Prostate gland (tissue), 2 donors: Measurements from ENCODE around the gene TKT. TPM values are rescaled to one million over a fixed set of nuclear protein-coding genes. Genes with fewer than 3 reads are reported as not detected.

Experiments
- DNase-seq: peaks from one replicate; pipeline ENCODE4 v3.0.0-alpha.2; 2019; ENCODE audit warnings: low spot score
- H3K27ac ChIP-seq, 2 donors: fragments of 200-600 bp; sonication (generic); 2 replicates each; pipeline ENCODE4 v1.5.1; 2017 to 2019
- H3K27me3 ChIP-seq: fragments of 200-600 bp; sonication (generic); replicated peaks from 2 replicates; pipeline ENCODE4 v1.5.1; 2019; ENCODE audit not compliant: insufficient read depth
- H3K36me3 ChIP-seq, 2 donors: fragments of 200-600 bp; sonication (generic); 1 replicate in 1 of 2; 2 replicates in 1 of 2; pipeline versions ENCODE4 v1.5.1 to v1.8.1; 2017 to 2019
- H3K4me1 ChIP-seq: fragments of 200-600 bp; sonication (generic); replicated peaks from 2 replicates; pipeline ENCODE4 v1.5.1; 2019
- H3K4me3 ChIP-seq, 2 donors: fragments of 200-600 bp; sonication (generic); 2 replicates each; pipeline ENCODE4 v1.5.1; 2017 to 2019
- H3K9me3 ChIP-seq: fragments of 200-600 bp; sonication (generic); 2 replicates; pipeline ENCODE4 v1.5.1; 2017
- POLR2A ChIP-seq: fragments of 450-650 bp; IDR thresholded peaks from one replicate; pipeline ENCODE4 v1.6.1; 2016; ENCODE audit warnings: antibody characterized with exemption, mild to moderate bottlenecking
- POLR2AphosphoS5 ChIP-seq: sonication (generic); formaldehyde crosslinking; IDR thresholded peaks from one replicate; pipeline ENCODE4 v1.6.1; 2017; ENCODE audit warnings: antibody characterized with exemption
- WGBS: methylation state at CpG from one replicate; pipeline ENCODE4 v1.1.5; 2018; 5-methylcytosine and 5-hydroxymethylcytosine counted together
- intact Hi-C: fragments of 100-400 bp; cut with DNase I; formaldehyde crosslinking; loops from one replicate; pipeline ENCODE4 v1.14.2; 2022
- total RNA-seq, 2 donors: library from RNA; depleted of rRNA; stranded (reverse); fragments of >200 nt; gene quantifications; one replicate each; pipeline ENCODE4 v1.1.0, GENCODE V29; 2016
- TF ChIP-seq, protein P1 (sequence below), 4 experiments: fragments of 200-600 bp in 2 of 4; fragments of 450-650 bp in 2 of 4; sonication (generic) in 2 of 4; IDR thresholded peaks; 1 replicate in 3 of 4; 2 replicates in 1 of 4; pipeline ENCODE4 v1.5.1; 2016 to 2019; ENCODE audit warnings: antibody characterized with exemption in 4 of 4, mild to moderate bottlenecking in 2 of 4, moderate library complexity in 2 of 4

Gene TKT
- total RNA-seq, 2 donors from 2014 or later: 187 to 226 TPM

DNA sequence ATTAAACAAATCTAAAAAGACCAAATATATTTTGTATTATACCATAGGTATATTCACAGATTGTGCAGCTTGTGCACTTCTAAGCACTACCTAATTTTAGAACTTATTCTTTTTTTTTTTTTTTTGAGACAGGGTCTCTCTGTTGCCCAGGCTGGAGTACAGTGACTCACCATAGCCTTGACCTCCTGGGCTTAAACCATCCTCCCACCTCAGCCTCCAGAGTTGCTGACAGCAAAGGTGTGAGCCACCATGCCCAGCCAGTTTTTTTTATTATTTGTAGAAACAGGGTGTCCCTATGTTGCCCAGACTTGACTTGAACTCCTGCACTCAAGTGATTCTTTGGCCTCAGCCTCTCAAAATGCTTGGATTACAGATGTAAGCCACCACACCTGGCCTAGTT, 11.9 kb upstream of the TKT start:
- Histone ChIP-seq H3K36me3 (no peaks in the 10 kb centered on the region), H3K27ac (no peak overlapping the region), H3K4me3 (no peak overlapping the region), H3K9me3 (no peaks in the 10 kb centered on the region), H3K27me3 (no peaks in the 10 kb centered on the region), H3K4me1 (peaks cover 11% of the 10 kb centered on the region)
- DNase-seq: no peak
- TF ChIP-seq POLR2A: no peak
- TF ChIP-seq, protein P1, sequence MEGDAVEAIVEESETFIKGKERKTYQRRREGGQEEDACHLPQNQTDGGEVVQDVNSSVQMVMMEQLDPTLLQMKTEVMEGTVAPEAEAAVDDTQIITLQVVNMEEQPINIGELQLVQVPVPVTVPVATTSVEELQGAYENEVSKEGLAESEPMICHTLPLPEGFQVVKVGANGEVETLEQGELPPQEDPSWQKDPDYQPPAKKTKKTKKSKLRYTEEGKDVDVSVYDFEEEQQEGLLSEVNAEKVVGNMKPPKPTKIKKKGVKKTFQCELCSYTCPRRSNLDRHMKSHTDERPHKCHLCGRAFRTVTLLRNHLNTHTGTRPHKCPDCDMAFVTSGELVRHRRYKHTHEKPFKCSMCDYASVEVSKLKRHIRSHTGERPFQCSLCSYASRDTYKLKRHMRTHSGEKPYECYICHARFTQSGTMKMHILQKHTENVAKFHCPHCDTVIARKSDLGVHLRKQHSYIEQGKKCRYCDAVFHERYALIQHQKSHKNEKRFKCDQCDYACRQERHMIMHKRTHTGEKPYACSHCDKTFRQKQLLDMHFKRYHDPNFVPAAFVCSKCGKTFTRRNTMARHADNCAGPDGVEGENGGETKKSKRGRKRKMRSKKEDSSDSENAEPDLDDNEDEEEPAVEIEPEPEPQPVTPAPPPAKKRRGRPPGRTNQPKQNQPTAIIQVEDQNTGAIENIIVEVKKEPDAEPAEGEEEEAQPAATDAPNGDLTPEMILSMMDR (IDR thresholded peaks at IDR 0.05): no peak
- TF ChIP-seq POLR2AphosphoS5: no peak
- intact Hi-C loops: no loop called here

DNA sequence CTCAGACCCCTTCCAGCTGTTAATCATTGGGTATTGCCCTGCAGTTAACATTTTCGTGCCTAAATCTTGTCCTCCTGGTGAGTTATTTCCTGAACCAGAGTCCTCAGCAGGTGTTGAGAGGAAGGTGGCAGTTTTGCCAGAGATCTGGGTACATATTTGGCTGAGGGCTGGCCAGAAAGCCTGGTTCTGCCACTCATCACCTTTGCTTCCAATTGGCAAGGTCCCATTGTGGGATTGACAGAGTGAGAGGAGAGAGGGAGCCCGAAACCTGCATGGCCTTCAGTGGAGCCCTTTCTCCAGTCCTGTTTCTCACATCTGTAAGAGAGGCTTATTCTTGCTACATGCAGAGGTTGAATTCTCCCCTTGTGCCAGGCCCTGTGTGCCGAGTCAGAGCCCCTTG, 8.9 kb upstream of the TKT start:
- Histone ChIP-seq H3K4me3 (no peak overlapping the region), H3K9me3 (no peaks in the 10 kb centered on the region), H3K4me1 (peaks cover 3% of the 10 kb centered on the region), H3K27me3 (no peaks in the 10 kb centered on the region), H3K36me3 (no peaks in the 10 kb centered on the region), H3K27ac (peak overlapping the region in 1 of 2 donors; percentile 15)
- peak; percentile 73 for DNase-seq
- WGBS: 50% methylated on average over 3 of the region's 3 CpGs
- intact Hi-C loops: no loop called here
- peak; percentile 73 for TF ChIP-seq POLR2AphosphoS5
- TF ChIP-seq, protein P1 (IDR thresholded peaks at IDR 0.05): no peak
- TF ChIP-seq POLR2A: no peak

DNA sequence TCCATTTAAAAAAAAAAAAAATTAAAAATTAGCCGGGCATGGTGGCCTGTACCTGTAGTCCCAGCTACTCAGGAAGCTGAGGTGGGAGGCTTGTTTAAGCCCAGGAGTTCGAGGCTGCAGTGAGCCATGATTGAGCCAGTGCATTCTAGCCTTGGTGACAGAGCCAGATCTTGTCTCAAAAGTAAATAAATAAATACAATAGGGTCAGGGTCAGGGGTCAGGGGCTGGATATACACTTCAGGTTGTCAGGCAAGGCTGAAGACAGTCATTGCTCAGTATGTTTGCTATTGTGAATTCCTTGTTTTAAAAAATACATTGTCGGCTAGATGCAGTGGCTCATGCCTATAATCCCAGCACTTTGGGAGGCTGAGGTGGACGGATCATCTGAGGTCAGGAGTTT, 8.1 kb upstream of the TKT start:
- H3K4me3 ChIP-seq: no peak overlapping the region
- H3K27me3 ChIP-seq: no peaks in the 10 kb centered on the region
- no peaks in the 10 kb centered on the region for H3K4me1 ChIP-seq
- intact Hi-C loops: no loop called here
- no peak overlapping the region for H3K27ac ChIP-seq
- no peaks in the 10 kb centered on the region for H3K36me3 ChIP-seq
- 96% methylated on average over 4 of the region's 4 CpGs for WGBS
- DNase-seq: no peak
- H3K9me3 ChIP-seq: no peaks in the 10 kb centered on the region
- TF ChIP-seq POLR2A (no peak), POLR2AphosphoS5 (no peak)
- TF ChIP-seq, protein P1 (IDR thresholded peaks at IDR 0.05): no peak

DNA sequence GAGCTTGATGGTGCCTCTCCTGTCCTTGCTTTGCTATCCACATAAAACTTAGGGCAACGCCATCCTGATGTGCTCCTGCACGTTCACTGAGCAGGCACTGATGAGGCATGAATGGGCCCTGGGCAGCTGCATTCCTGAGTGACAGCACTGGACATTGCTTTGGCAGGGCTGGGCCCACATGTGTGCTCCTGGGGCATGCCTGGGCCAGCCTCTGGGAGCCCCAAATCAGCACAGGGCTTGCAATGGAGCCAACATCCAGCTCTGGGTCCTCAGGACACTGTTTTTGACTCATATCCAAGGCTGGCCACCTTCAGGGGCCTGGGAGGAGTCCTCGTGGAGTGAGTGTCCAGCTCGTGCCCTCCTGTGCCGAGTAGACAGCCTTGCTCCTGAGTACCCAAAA, 5.9 kb upstream of the TKT start:
- no peaks in the 10 kb centered on the region for H3K4me1 ChIP-seq
- no peaks in the 10 kb centered on the region for H3K9me3 ChIP-seq
- no peak for TF ChIP-seq POLR2A
- TF ChIP-seq, protein P1 (IDR thresholded peaks at IDR 0.05): no peak
- TF ChIP-seq POLR2AphosphoS5: no peak
- H3K27ac ChIP-seq: no peak overlapping the region
- no peaks in the 10 kb centered on the region for H3K27me3 ChIP-seq
- H3K36me3 ChIP-seq: no peaks in the 10 kb centered on the region
- no peak for DNase-seq
- intact Hi-C loops: no loop called here
- WGBS: 57% methylated on average over 5 of the region's 5 CpGs
- H3K4me3 ChIP-seq: no peak overlapping the region

DNA sequence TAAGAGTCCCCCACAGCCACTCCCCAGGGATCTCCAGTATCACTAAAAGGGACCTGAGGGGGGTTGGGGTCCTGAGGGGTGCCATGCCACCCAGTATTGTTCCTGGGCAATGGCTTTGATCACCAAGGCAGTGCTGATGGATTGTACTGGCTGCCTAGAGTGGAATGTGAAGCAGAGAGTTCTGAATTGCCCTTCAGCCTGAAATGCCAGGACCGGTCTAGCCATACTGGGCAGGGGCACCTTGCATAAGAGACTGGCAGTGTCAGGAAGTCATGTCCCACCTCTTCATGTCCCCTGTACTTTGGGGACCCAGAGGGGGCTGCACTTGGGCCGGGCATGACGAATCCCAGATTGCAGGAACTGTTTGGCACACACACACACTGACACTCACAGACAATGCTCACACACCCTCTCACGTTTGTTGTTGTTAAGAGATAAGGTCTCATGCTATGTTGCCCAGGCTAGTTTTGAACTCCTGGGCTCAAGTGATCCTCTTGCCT, 4.5 kb upstream of the TKT start:
- TF ChIP-seq, protein P1 (IDR thresholded peaks at IDR 0.05): no peak
- TF ChIP-seq POLR2A (no peak), POLR2AphosphoS5 (no peak)
- Histone ChIP-seq H3K9me3 (no peaks in the 10 kb centered on the region), H3K4me3 (no peak overlapping the region), H3K27ac (no peak overlapping the region), H3K4me1 (no peaks in the 10 kb centered on the region), H3K36me3 (no peaks in the 10 kb centered on the region), H3K27me3 (no peaks in the 10 kb centered on the region)
- no peak for DNase-seq
- WGBS: 76% methylated on average over 4 of the region's 4 CpGs
- intact Hi-C loops: no loop called here
